GM19328 (cell line): ENCODE data around the gene NAT8L.
A peak's percentile ranks its signal among the peaks of the same experiment; 100 is the strongest.
"Not testable (repeated sequence)": the region's sequence is repeated elsewhere in the genome, so short reads cannot be mapped to it uniquely, and the experiment has no call there.

Experiments
- ATAC-seq: cut with Tn5 transposase; IDR thresholded peaks from one replicate; pipeline ENCODE4 v1.9.1; 2021; ENCODE audit warnings: mild to moderate bottlenecking, moderate library complexity; ENCODE audit not compliant: unreplicated experiment

NAT8L gene, protein sequence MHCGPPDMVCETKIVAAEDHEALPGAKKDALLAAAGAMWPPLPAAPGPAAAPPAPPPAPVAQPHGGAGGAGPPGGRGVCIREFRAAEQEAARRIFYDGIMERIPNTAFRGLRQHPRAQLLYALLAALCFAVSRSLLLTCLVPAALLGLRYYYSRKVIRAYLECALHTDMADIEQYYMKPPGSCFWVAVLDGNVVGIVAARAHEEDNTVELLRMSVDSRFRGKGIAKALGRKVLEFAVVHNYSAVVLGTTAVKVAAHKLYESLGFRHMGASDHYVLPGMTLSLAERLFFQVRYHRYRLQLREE

DNA sequence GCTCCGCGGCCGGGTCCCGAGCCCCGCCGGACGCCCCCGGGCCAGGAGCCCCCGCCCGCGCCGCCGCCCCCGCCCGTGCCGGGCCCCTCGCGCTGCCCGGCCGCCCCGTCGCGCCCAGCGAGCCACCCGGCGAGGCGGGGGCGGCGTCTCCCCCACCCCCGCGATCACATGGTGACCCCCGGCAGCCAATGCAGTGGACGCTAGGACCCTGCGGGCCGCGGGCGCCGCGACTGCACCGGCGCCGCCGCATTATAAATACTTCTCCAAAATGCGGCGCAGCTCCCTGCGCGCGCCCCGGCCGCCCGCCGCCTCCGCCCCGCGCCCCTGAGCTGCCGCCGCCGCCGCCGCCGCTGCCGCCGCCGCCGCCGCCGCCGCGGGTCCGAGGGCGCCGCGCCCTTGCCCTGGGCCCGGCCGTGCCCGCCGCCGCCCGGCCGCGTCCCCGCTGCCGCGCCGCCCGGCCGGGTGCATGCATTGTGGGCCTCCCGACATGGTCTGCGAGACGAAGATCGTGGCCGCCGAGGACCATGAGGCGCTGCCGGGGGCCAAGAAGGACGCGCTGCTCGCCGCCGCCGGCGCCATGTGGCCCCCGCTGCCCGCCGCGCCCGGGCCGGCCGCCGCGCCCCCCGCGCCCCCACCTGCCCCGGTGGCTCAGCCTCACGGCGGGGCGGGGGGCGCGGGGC is at the start of gene NAT8L:
Gene NAT8L, plus strand, starts transcription at position 282 of the 680 bp plus-strand sequence. Its CDS starts 185 bp downstream, at position 467.
- no peak for ATAC-seq

DNA sequence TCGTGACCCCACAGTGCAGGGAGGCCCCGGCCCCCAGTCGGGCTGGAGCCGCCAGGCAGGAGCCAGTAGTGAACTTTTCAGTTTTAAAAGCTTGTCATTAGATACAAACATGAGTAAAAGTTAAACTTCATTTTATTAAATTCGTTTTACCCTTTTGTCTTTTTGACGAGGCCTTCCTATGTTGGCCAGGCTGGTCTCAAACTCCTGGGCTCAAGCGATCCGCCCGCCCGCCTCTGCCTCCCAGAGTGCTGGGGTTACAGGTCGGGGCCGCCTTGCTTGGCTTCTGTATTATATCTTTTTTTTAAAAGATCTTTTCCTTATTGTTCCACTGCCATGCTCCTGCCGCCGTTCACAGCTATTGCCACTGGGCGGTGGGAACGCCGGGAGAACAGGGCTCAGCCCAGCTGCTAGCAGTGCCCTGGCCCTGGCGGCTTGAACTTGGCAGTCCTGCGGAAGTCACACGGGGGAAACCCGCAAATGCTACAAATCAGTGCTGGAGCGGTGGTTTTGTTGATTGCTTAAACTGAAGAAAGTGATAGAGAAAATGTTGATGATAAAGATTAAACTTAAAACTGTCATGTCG is 49.4 kb upstream of the NAT8L start:
- ATAC-seq, result no peak

DNA sequence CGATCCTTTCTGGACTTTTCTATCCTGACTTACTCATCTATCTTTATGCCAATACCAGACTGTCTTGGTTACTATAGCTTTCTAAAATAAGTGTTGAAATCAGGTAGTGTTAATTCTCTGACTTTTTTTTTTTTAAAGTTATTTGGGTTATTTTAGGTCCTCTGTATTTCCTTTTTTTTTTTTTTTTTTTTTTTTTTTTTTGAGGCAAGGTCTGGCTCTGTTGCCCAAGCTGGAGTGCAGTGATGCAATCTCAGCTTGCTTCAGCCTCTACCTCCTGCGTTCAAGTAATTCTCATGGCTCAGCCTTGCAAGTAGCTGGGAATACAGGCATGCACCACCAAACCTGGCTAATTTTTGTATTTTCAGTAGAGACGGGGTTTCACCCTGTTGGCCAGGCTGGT is 47.5 kb upstream of the NAT8L start:
- no peak for ATAC-seq

DNA sequence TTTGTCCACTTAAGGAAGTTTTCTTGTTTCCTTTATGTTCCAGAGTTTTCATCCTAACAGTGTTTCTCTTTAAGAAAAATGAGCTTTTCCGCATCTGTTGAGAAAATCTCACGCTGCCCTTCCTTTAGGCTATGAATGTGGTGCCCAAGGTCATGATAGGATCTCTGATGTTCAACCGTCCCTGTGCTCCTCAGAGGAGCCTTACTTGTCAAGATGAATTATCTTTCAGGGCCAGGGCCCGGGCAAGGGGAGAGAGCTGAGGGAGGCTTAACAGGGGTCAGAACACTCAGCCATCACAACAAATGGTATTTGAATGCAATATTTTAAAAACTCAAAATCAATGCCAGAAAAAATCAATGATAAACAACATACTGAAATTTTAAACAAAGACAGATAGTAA is 44.1 kb upstream of the NAT8L start:
- ATAC-seq, result no peak

DNA sequence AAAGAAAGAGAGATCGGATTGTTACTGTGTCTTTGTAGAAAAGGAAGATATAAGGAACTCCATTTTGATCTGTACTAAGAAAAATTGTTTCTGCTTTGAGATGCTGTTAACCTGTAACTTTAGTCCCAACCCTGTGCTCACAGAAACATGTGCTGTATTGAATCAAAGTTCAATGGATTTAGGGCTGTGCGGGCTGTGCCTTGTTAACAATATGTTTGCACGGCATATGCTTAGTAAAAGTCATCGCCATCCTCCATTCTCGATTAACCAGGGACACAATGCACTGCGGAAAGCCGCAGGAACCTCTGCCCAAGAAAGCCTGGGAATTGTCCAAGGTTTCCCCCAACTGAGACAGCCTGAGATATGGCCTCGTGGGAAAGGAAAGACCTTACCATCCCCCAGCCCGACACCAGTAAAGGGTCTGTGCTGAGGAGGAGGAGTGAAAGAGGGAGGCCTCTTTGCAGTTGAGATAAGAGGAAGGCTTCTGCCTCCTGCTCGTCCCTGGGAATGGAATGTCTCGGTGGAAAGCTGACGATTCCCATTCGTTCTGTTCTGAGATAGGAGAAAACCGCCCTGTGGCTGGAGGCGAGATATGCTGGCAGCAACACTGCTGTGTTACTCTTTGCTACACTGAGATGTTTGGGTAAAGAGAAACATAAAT is 37.6 kb upstream of the NAT8L start:
- not testable (repeated sequence) for ATAC-seq

DNA sequence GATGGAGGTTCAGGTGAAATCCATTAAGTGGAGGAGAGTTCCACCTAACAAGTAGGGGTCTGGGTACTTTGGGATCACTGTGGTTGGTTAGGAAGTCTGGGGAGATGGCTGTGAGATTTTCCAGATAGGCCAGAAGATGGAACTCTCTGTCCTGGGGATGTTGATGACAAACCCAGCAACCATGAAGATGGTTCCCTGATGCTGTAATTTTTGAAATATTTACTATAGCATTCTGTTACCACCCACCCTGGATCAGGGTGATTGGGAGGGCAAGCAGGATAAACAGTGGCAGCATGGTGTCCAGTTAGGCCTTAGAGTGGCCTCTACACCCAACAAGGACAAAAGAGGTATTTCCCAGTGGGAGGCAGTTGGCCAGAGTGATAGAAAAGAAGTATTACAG is 34.4 kb upstream of the NAT8L start:
- no peak for ATAC-seq

DNA sequence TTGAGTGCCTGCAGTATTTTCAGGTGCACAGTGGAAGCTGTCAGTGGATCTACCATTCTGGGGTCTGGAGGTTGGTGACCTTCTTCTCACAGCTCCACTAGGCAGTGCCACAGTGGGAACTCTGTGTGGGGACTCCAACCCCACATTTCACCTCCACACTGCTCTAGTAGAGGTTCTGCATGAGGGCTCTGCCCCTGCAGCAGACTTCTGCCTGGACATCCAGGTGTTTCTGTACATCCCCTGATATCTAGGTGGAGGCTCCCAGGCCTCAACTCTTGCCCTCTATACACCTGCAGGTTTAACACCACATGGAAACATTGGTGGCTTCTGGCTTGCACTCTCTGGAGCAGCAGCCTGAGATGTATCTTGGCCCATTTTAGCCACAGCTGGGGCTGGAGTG is 33.3 kb upstream of the NAT8L start:
- ATAC-seq, result no peak

DNA sequence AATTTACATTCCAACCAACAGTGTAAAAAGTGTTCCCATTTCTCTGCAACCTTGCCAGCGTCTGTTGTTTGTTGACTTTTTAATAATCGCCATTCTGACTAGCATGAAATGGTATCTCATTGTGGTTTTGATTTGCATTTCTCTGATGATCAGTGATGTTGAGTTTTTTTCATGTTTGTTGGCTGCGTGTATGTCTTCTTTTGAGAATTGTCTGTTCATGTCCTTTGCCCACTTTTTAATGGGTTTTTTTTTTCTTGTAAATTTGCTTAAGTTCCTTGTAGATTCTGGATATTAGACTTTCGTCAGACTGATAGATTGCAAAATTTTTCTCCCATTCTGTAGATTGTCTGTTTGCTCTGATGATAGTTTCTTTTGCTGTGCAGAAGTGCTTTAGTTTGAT is 32.0 kb upstream of the NAT8L start:
- not testable (repeated sequence) for ATAC-seq

DNA sequence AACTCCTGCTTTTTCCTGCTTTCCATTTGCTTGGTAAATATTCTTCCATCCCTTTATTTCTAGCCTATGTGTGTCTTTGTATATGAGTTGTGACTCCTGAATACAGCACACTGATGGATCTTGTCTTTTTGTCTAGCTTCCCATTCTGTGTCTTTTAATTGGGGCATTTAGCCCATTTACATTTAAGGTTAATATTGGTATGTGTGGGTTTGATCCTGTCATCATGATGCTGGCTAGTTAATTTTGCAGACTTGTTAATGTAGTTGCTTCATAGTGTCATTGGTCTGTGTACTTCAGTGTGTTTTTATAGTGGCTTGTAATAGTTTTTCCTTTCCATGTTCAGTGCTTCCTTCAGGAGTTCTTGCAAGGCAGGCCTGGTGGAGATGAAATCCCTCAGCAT is 28.0 kb upstream of the NAT8L start:
- ATAC-seq, result not testable (repeated sequence)

DNA sequence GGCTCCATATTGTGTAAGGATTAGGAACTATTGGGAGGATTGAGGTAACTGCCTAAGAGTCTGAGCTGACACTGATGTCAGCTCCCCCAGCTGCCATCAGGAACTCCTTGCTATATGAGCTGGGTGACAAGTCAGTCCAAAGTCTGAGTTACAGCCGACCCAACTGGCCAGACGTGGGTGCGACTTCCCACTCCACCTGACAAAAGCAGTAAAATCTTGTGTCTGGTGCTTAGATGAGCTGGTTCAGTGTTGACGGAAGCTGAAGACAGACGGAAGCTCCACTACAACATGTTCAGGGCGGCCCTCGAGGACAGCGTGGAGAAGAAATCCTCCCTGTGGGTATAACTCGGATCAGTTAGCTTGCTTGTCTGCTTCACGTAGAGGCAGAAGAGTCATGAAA is 22.8 kb upstream of the NAT8L start:
- no peak for ATAC-seq

DNA sequence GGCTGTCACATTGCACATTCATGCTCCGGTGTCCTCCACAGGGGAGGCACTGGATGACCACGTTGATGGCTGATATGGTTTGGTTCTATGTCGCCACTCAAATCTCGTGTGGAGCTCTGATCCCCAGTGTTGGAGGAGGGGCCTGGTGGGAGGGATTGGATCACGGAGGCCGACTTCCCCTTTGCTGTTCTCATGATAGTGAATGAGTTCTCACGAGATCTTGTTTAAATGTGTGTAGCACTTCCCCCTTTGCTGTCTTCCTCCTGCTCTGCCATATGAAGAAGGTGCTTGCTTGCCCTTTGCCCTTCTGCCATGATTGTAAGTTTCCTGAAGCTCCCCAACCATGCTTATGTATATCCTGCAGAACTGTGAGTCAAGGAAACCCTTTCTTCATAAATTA is 22.3 kb upstream of the NAT8L start:
- no peak for ATAC-seq

DNA sequence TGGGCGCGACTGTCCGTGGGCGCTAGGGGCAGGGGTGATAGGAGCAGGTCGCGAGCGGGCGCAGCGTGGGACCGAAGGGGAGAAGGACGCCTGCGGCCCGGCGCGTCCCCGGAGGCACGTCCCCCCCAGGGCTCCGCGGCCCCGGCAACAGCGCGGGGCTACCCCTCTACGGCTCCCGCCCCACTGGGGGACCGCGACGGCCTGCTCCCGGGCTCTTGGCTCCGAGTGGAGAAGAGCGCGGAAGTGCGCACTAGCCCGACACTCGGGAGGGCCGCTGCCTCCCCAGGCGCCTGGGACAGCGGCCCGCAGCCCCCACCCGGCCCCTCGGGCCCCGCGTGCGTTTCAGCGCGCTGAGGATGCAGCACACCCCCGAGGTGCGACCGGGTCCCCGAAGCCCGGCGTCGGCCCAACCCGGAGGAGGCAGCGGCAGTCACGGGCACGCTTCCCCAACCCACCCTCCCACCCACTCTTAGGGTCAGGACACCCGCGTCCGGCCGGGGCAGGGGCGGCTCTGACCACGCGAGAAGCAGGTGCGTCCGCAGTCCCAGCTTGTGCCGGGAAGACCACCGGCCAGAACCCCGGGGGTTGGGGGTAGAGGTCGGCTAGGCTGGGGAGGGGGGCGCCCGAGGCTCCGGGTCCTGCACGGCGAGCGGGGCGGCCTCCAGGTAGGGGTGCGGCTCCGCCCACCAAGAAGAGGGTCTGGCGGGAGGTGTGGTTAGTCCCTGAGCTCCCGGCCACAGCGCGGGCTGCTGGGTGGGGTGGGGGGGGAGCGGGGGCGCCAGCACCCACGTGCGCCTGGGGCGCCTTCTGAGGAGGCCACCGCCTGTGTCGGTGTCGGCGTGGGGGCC is 18.5 kb upstream of the NAT8L start:
- ATAC-seq, result no peak

DNA sequence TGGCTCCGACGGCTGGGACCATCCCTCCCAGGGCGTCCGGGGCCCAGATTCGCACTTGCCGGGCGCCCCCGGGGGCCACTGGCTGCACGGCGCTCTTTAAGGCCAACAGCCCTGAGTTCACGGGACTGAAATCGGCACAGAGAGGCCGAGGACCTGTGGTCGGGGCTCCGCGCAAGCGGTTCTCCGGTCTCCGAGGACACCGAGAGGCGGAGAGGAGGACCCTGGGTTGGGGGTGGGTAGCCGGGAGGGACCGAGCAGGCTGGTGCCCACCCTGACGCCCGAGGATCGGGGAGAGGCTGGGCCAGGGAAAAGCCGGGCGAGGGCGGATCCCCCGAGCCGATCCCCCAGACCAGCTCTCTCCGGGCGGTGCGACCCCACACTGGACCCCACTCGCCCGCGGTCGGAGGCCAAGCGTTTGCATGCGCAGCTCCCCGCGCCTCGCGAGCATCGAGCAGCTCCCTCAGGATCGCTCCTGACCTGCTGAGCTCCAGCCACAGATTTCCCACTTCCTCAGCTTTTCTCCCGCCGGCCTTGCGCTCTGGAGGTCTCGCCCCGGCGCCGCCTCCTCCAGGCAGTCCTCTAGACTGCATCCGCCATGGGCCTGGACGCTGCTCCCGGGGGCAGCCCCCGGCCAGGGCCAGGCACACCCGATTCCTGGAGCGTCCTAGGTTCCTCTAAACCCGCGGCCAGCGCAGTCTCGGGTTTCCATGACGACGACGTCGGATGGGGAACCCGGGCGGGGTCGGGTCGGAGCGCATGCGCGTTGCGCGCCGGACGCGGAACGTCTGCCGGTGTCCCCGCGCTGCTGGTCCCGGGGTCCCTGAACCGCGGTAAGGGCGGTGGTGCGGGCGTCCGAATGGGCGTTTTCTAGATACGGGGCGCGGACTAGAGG is 17.6 kb upstream of the NAT8L start:
- ATAC-seq, result peak; percentile 69

DNA sequence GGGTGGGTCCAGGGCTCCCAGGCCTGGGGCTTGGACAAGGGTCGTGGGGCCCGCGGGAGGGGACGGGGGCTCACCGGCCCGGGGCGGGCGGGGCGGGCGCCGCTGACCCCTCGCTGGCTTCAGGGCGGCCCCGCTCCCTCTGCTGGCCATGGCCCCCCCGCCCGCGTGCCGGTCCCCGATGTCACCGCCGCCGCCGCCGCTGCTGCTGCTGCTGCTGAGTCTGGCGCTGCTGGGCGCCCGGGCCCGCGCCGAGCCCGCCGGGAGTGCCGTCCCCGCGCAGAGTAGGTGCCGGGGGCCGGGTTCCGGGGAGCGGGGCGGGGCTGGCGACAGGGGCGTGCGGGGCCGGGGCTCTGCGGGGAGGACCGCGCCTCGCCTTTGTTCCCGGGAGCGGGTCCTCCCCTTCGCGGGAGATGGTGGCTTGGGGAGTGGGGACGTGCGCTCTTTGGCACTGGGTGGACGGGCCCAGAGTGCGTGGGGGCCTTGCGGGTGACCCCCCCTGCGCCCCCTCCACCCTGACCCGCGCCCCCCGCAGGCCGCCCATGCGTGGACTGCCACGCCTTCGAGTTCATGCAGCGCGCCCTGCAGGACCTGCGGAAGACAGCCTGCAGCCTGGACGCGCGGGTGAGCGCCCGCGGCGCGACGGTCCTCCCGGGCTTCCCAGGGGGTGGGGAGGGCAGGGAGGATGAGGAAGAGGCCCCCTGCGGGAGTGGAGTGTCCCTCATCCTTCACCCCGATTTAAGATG is 16.8 kb upstream of the NAT8L start:
- ATAC-seq, result peak; percentile 45

DNA sequence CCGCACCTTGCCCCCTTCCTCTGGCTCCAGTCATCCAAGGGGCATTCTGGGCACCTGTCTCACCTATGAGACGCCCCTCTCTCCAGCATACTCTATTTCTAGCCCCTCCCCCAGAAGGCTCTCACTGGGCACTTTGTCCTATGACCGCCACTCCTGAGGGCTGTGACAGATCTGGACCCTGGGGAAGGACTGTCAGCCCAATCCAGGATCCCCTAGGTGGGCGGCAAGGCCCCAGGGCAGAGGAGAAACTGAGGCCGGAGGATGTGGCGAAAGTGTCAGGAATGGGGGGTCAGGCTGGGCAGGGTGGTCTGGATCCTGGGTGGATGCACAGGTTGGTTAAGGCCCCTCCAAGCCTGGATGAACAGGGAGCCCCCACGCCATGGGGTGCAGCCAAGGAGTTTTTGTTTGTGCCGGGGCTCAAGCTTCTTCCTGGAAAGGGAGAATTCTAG is 16.2 kb upstream of the NAT8L start:
- no peak for ATAC-seq

DNA sequence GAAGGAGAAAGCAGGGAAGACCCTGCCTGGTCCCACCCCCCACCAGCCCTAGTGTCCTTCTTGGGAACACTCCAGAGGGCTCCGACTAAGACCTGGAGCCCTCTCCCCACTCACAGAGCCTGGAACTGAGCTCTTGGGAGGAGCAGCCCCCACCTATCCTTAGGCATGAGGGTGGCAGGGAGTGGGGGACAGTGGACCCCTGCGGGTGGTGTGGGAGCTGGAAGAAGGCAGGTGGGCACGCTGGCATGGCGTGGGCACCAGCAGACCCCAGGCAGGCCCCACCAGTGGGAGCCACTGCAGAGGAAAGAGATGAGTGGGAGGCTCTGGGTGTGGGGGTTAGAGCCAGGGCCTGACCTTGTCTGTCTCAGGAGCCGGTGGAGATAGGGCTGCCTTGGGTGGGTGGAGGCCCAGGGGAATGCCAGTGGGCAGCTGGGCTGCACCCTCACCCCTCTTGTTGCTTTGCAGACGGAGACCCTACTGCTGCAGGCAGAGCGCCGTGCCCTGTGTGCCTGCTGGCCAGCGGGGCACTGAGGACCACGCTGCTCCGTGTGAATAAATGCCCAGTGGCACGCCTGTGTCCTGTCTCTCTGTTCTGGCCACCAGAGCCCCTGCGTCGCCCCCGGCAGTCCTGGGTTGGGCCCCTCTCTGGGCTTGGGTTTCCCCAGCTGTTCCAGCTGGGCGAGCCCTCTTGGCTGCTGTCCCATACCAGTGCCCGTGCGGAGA is 15.6 kb upstream of the NAT8L start:
- ATAC-seq, result no peak

DNA sequence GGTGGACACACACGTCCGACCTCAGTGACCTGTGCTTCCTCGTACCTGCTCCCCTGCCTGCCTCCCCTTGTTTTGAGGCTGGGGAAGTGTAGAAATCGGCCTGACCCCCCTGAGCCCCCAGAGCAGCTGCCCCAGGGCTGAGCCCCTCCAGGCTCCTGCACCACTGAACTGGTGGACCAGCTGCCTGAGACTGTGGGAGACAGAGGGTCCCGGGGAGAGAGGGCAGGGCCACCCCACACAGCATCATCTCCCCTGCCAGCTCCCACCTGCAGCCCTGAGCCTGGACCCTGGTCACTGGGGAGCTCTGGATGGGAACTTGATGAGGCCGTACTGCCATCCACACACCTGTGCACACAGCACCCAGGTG is 15.0 kb upstream of the NAT8L start:
- no peak for ATAC-seq
